H4 (cell line): ENCODE results near the gene LSM2. TPM values are rescaled to one million over a fixed set of nuclear protein-coding genes. Genes with fewer than 3 reads are reported as not detected.

Source experiments
- DNase-seq: peaks from one replicate; pipeline ENCODE4 v3.0.0-alpha.2; 2015; ENCODE audit warnings: low spot score
- total RNA-seq: library from RNA; depleted of rRNA; stranded (reverse); fragments of >200 nt; shearing (Covaris generic); gene quantifications from 2 replicates; pipeline ENCODE4 v1.2.3, GENCODE V29; 2014

LSM2 gene
- total RNA-seq, 1 experiment from 2014 or later: 123 TPM

- DNase-seq: peak; percentile 90
These were observed 29.6 kb downstream of the LSM2 start, which contains the start of gene VWA7 for GRCh38 chr6:31776989-31777666. Gene VWA7 (minus strand): TSS chr6:31777328. CDS start chr6:31776779, 549 bp downstream.

GRCh38 chr6:31776485-31776988 lies 30.2 kb downstream of the LSM2 start:
- DNase-seq: no peak

- DNase-seq: no peak
These were observed 30.9 kb downstream of the LSM2 start for GRCh38 chr6:31775633-31776484.

DNA sequence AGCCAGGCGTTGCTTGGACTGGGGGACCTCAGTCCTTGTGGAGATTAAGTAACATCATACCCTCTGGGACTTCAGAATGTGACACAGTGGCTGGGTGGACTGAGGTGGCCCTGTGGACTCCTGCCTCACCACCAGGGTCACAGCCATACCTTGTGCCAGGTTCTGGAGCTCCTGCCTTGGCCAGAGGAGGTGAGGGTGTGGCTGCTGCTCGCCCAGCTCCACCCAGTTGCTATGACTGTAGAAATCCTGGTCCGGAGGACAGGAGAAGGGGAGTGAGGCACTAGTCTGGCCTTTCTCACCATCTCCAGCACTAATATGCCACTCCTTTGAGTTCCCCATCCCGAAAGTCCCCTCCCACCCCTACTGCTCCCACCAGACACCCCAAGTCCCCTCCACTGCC lies 31.6 kb downstream of the LSM2 start:
- no peak for DNase-seq

- no peak for DNase-seq
These were observed 34.8 kb downstream of the LSM2 start for GRCh38 chr6:31771992-31772358.

DNA sequence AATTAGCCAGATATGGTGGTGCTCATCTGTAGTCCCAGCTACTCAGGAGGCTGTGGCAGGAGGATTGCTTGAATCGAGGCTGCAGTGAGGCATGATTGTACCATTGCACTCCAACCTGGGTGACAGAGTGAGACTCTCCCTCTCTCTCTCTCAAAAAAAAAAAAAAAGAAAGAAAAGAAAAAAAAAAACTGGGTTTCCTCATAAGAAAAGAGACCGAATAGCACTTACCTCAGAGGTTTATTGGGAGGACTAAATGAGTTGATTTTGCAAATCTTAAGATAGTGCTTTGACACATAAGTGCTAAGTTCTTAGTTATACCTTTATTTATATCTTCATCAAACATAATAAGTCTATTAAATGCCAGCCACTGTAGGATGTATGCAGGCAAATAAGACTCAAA lies 35.9 kb downstream of the LSM2 start:
- DNase-seq: no peak

GRCh38 chr6:31769684-31770371 lies 36.9 kb downstream of the LSM2 start:
- DNase-seq: no peak

DNA sequence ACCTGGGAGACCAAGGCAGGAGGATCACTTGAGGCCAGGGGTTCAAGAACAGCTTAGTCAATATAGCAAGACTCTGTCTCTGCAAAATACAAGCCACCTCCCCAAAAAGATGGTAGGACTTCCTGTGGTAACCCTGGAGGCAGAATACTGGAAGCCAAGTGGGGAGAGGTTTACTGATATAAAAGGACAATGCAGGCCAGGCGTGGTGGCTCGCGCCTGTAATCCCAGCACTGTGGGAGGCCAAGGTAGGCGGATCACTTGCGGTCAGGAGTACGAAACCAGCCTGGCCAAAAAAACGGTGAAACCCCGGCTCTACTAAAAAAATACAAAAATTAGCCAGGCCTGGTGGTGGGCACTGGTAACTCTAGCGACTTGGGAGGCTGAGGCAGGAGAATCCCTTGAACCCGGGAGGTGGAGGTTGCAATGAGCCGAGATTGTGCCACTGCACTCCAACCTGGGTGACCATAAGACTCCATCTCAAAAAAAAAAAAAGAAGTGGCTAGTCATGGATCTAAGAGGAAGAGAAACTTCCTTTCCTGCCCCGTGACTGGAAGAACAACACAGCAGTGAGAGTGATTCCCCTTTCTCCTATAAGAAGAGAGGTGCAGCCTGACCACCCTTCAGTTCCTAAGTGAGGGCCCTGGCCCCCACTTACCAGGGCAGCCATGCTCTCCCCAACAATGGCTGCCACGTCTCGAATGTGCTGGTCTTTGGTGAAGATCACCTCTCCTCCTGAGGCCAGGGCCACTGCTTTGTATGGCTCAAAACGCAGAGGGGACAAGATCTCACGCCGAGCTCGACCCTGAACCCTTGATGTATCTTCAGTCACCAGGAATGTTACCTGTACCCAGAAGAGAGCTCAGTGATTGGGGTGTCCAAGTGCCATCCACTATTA lies 38.2 kb downstream of the LSM2 start:
- DNase-seq: no peak

DNA sequence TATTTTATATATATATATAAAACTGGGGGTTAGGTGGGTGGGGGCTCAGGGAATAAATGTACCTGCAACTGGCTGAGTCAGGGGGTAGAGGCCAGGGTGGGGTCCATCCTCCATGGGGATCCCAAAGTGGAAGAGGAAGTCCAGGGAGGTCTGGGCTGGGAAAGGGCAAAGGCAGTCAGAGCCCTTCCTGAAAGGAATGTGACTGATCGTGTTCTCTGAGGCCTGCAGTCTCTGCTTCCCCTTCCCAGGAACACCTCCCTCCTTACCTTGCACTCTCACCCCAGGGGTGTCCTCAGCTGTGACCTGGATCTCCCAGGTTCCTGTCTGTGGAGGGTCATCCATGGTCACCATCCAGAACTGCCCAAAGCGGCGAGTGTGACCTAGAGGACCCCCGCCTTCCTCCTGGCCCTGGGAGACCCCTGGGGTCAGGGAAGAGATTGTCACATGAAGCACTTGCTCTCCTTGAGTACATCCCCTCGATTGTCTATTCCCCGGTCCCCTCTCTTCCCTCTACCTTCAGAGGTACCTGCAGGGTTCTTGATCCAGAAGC lies 39.6 kb downstream of the LSM2 start:
- DNase-seq: no peak

- DNase-seq: no peak
These were observed 40.6 kb downstream of the LSM2 start for GRCh38 chr6:31765910-31766794.

DNA sequence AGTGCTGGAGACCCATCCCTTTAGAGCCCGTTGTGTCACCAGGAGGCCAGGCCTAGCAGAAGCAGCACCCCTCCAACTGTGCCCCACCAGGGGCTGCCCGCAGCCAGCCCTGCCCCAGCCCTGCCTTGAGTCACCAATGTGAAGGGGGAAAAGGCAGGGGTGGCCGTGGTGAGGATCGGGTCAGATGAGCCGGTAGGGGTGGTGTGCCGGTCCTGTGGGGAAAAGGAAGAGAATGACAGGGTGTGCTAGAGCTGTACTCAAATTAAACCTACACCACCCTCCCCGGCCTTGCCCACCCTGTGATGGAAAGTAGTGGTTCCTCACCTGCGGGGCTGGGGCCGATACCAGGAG lies 41.2 kb downstream of the LSM2 start:
- no peak for DNase-seq

DNA sequence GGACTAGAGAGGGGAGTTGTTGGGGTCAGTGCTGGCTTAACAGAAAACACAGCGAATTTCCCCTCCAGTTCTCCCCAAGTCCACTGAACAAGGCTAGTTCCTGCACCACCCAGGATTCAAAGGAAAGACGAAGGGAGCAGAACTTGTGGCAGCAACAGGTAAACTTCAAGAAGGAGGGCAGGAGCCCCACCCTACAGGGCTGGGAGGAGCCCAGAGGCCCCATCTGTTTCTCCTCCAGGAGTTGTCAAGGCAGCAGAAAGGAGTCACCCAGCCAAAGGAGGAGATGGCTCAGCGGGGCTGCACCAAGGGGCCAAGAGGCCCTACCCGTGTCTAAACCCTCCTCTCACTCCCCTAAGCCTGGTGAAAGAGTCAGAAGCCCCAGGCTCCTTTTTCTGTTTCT lies 42.6 kb downstream of the LSM2 start:
- DNase-seq: no peak

DNA sequence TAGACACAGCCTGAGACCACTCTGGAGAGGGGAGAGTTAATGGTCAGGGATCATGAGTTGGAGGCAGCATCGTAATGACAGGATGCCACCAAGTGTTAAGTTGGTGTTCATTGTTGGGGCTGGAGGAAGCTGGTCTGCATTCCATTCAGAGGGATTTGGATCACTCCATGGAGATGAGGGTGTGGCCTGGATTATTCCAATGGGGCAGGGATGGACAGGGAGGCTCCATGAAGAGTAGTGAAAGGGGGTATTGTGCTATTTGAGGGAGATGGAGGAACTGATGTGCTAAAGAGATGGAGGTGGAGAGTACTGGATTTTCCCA lies 43.2 kb downstream of the LSM2 start:
- no peak for DNase-seq

- no peak for DNase-seq
These were observed 43.7 kb downstream of the LSM2 start for GRCh38 chr6:31762878-31763618.

DNA sequence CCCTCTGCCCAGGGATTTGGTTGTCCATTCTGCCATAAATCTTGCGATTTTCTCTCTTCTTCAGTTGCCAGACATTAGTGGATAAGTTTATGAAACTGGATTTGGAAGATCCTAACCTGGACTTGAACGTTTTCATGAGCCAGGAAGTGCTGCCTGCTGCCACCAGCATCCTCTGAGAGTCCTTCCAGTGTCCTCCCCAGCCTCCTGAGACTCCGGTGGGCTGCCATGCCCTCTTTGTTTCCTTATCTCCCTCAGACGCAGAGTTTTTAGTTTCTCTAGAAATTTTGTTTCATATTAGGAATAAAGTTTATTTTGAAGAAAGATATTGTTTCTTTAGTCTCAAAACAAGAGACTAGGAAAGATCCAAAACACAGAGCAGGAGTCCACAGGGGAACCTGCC lies 44.4 kb downstream of the LSM2 start, which contains the start of gene SAPCD1:
TSS of gene SAPCD1 (plus strand) at position 301 of the 400 bp plus-strand sequence. CDS start 399 bp downstream, outside the sequence.
- no peak for DNase-seq

DNA sequence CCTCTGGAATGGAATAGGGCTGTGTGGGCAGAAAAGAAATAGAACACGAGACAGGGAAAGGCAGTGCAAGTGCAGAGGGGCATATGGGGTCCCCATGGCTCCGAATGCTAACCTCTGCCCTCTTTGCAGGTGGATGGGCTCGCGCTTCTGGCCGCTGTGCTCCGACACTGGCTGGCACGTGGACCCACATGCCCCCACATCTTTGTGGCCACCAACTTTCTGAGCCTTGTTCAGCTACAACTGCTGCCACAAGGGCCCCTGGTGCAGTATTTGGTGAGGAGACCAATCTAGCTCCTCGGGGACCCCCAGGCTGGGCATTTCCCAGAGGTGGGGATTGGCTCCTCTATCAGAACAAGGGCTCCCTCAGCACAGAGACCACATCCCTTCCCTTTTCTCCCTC lies 45.4 kb downstream of the LSM2 start:
- no peak for DNase-seq

- DNase-seq: no peak
These were observed 46.0 kb downstream of the LSM2 start for GRCh38 chr6:31760790-31761189.

DNA sequence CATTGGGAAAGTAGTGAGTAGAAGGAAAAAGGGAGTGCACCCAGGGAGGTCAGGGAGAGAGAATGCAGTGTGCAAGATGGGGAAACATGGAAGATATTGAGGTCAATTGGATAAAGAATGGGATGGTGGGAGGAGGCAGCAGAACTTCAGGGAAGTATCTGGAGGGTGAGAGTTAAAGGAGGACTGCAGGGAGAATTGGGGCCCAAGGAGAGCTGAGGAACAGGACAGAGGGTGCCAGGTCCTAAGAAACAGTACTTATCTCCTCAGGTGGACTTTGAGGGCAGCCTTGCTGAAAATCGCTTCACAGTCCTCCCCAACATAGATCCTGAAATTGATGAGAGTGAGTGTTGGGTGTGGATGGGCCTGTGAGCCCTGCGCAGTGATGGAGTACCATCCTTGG lies 48.5 kb downstream of the LSM2 start:
- DNase-seq: no peak

DNA sequence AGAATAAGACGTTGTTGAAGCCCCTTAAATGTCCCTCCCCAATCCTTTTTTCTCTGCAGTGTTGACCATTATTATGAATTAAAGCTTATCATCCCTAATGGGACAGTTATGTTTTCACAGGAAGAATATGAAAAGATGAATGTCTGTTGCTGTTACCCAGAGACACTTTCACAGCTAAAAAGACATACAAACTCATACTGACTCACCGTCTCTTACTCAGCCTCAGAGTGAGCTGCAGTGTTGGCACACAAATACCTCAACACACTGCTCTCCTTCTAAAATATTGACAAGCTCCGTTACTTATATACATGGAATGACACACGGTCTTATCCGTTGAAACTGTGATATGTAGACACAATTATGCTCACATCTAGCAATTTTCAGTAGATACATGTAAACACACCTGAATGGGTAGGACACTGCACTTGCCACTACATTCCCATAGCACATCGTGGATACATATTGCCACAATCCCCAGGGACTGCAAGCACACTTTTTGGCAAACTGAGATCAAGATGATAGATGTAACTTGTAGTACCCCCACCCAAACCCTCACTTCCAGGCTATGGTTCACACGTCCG lies 53.9 kb downstream of the LSM2 start:
- DNase-seq: no peak
